Activated gamma-delta T cell treated with Interleukin-2 at 50 U/mL for 16 hours (primary cell): ENCODE data around the gene AOC2.

Experiments
- DNase-seq: peaks from one replicate; pipeline ENCODE4 v3.0.0-alpha.2; 2020

Gene AOC2, protein sequence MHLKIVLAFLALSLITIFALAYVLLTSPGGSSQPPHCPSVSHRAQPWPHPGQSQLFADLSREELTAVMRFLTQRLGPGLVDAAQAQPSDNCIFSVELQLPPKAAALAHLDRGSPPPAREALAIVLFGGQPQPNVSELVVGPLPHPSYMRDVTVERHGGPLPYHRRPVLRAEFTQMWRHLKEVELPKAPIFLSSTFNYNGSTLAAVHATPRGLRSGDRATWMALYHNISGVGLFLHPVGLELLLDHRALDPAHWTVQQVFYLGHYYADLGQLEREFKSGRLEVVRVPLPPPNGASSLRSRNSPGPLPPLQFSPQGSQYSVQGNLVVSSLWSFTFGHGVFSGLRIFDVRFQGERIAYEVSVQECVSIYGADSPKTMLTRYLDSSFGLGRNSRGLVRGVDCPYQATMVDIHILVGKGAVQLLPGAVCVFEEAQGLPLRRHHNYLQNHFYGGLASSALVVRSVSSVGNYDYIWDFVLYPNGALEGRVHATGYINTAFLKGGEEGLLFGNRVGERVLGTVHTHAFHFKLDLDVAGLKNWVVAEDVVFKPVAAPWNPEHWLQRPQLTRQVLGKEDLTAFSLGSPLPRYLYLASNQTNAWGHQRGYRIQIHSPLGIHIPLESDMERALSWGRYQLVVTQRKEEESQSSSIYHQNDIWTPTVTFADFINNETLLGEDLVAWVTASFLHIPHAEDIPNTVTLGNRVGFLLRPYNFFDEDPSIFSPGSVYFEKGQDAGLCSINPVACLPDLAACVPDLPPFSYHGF

DNA sequence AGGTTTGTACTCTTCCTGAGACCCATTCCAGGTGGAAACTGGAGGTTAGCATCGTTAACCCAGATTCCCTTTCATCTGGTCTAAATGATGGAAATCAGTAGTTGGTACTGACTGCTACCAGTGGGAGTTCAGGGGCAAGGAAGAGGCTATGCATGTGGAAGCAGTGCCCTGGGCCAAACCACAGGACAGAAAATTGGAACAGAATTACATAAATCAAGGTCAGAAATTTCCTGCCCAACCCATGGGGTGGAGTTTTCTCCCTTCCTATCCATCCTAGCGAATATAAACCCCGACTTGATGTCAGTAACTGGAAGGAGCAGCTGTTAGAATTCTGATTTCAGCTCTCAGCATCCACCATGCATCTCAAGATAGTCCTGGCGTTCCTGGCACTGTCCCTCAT, at the start of gene AOC2:
AOC2 (plus strand) TSS at position 310 of the 400 bp plus-strand sequence; CDS start at position 357, 47 bp downstream.
- no peak for DNase-seq

DNA sequence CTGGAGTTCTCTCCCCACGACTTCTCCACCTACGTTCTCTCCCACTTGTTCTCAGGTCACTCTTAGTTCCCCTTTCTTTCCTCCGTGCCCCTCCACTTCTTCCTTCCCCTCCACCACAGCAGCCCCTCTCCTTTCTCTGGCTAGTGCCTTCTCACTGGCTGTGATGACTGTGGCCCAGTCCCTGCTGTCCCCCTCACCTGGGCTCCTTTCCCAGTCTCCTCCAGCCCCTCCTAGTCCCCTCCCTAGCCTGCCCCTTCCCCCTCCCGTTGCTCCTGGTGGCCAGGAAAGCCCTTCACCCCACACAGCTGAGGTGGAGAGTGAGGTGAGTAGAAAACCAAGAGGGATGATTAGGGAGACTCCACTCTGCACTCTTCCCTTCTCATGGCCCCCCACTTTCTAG, 49.3 kb upstream of the AOC2 start:
- DNase-seq = no peak

DNA sequence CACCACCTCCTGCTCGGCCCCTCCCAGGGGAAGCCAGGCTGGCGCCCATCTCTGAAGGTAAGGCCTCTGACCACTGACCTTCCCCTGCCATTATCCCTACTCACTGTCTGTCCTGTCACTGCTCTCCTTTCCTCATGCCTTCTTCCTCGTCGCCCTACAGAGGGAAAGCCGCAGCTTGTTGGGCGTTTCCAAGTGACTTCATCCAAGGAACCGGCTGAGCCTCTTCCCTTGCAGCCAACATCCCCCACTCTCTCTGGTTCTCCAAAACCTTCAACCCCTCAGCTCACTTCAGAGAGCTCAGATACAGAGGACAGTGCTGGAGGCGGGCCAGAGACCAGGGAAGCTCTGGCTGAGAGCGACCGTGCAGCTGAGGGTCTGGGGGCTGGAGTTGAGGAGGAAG, 48.9 kb upstream of the AOC2 start:
- DNase-seq = no peak

DNA sequence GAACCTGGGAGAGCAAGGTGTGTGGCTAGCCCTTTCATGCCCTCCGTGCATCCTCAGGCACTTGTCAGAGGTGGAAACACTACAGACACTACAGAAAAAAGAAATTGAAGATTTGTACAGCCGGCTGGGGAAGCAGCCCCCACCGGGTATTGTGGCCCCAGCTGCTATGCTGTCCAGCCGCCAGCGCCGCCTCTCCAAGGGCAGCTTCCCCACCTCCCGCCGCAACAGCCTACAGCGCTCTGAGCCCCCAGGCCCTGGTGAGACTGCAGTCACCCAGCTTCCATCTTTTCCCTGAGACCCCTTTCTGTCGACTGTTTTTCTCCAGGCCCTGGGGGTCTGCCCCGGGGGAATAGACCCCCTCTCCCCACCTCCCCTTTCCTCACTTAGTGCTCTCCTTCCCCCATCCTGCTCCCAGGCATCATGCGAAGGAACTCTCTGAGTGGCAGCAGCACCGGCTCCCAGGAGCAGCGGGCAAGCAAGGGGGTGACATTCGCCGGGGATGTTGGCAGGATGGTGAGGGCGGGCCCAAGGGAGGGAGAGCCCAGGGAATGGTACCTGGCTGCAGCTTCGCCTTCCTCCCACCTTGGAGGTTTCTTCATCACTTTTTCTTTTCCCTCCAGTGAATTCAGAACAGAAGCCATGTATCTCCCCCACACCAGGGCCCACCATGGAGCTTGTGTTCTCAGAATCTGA, 48.2 kb upstream of the AOC2 start:
- no peak for DNase-seq

DNA sequence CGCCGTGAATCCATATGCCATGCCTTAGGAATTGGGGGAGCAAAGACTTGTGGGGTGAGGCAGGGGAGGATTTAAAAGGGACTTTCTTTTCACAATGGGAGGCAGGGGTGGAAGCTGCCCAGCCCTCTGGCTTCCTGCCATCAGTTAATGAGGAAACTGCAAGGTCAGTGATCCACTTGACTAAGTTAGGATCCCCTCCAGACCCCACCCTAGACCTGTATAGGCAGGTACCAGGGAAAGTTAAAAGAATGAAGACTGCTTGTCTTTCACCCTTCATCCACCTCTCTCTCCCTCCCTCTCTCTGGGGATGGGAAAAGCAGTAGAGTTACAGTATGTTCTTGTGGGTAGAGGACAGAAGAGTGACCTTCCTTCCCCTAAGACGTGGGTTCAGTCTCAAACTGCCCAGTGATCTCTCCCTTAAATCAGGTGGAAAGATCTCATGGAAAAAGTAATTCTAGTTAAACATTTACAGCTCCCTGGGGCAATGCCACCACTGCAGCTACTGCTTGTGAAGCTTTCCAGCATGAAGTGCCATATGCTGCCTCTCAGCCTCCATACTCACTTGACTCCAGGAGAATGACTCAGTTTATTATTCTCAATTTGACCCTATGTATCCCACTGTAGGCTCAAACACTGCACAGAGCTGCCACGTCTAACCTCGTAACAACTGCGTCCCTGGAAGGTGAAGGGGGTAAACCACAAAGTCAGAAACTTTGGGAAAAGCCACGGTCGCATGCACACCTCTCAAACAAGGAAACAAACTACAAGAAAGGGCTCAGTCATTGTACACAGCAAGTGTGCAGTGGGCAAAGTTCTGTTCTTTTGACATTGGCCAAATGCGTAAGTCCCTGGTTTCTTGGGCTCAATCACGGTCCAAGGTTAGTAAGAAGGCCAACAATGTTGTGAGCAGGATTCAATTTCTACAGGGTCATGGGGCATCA, 47.0 kb upstream of the AOC2 start:
- DNase-seq = no peak

DNA sequence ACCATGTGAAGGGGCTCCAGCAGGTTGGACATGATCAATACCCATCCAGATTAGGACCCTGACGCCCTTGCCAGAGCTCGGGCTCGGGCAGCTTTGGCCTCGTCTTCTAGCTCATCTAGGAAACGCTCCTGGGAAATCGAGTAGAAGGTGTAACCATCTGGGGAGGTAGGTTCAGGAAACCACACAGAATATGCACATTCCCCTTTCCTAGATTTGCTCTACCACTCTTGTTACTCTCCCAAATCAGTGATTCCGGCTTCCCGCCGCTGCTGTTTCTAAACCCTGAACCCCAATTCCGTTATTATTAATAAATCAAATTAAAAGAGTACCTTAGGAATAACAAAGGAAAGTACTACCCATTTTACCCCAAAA, 46.4 kb upstream of the AOC2 start:
- DNase-seq = no peak

DNA sequence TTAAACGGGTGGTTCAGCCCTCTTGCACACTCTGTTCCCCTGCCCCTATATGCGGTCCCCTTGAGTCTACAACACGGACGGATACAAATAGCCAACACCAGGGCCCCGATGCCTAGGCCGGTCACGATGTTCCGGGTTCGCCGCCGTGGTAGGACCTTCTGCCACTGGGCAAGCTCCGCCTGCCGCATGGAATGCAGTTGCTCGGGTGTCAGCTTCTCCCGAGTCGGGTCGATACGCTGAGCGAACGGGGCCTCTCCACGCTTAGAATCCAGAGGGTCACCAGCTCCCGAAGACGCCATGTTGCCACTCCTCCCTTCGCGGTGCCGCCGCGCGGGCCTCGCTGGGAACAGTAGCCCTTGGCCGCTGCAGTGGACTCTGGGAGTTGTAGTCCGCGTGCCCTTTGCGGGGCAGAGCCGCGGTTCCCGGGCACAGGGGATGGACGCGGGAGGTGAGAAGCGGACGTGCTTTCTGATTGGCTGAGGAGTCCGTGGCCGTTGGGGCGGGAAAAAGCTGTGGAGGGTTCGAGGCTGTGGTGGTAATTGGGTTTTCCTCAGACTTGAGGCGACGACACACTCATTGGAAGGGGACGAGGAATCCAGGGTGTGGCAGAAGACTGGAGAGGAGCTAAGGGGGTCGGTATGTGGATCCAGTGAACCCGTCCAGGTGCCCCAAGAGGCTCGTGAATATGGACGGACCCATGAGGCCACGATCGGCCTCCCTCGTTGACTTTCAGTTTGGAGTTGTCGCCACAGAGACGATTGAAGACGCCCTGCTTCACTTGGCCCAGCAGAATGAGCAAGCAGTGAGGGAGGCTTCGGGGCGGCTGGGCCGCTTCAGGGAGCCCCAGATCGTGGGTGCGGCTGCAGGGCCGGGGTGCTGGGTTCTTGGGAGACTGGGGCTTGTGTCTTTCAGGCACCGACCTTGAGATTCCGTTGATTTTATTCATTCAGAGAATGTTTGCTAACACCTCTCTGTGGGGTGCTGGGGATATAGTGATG, 45.7 kb upstream of the AOC2 start, which contains the start of the genes CNTD1 and COA3:
CNTD1 (plus strand) TSS at position 479 of the 998 bp plus-strand sequence; CDS start at position 686, 207 bp downstream.
COA3 (minus strand) TSS at position 322 of the 998 bp plus-strand sequence; CDS start at position 299, 23 bp downstream.
- DNase-seq = peak; percentile 65

DNA sequence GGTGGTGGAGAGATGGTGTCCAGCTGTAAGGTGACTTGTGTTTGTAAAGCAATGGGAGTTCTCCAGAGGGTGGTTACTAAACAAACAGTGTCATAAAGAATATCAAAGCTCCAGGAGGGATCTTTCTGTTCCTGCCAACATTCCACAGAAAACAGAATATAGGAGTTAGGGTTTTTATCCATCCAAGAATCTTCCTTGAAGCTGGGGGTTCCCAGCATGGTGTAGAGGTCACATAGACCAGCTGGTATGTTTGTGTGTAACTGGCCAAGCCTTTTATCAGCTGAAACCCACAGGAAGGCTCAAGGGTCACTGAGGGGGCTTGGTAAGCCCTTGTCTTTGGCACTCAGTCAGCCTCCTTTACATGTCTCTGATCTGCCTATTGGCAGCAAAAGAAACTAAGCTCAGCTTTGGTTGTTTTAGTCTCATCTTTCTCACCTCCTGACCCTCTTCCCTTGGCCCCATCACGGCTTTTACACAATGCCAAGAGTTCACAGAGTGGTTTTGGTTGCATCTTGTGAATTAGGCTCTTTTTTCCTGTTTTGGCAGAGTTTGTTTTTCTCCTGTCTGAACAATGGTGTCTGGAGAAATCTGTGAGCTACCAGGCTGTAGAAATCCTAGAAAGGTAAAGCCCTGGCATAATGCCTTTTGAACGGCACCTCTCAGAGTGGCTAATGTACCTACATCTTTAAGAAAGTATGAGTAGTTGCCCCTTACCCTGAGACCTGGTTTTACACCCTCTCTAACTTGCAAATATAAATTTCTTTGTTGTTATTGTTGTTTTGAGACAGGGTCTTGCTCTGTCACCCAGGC, 41.1 kb upstream of the AOC2 start:
- no peak for DNase-seq

DNA sequence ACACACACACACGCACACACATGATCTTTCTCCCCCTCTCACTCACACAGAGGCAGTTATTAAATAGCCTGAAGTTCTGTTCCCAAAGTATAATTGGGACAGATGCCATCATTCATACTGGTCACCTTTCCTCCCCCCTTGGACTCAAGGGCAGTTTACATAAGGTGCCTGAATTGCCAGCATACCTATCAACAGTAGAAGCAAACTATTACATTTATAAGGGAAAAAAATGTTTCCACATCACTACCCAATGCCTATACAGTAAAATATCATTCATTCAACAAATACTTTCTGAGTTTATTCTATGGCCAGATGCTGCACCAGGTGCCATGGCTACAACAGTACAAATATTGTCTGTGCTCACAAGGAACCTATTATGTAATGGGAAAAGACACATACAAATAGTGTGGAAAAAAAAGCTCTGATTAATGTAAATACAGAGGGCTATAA, 39.4 kb upstream of the AOC2 start:
- no peak for DNase-seq

DNA sequence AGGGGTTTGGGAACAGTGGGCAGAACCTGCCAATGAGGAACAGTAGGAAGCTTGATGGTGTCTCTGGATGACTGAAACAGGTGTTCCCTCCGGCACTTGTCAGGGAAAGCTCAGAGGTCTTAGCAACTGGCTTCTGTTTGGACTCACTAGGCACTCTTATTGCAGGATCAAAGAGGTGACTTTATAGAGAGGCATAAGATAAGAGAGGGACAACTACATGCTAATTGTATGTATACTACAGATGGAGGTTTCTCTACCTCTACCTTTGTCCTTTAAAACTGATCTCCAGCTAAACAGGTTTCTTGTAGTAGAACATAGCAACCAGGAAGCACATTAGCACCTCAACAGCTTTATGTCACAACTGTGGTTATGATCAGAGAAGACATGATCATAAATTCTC, 38.1 kb upstream of the AOC2 start:
- no peak for DNase-seq

DNA sequence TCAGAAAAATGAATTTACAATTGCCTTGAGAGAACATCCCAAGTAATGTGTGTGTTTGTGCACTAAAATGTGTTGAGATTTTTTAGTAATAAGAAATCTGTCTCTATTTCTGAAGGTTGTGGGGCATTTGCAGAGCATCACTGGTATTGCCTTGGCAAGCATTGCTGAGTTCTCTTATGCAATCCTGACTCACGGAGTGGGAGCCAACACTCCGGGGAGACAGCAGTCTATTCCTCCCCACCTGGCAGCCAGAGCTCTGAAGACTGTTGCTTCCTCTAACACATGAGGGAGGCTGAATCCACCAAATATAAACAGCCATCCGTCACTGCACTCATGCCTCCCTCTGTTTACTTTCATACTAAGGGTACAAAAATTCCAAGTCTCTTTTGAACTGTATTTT, 35.1 kb upstream of the AOC2 start:
- no peak for DNase-seq

DNA sequence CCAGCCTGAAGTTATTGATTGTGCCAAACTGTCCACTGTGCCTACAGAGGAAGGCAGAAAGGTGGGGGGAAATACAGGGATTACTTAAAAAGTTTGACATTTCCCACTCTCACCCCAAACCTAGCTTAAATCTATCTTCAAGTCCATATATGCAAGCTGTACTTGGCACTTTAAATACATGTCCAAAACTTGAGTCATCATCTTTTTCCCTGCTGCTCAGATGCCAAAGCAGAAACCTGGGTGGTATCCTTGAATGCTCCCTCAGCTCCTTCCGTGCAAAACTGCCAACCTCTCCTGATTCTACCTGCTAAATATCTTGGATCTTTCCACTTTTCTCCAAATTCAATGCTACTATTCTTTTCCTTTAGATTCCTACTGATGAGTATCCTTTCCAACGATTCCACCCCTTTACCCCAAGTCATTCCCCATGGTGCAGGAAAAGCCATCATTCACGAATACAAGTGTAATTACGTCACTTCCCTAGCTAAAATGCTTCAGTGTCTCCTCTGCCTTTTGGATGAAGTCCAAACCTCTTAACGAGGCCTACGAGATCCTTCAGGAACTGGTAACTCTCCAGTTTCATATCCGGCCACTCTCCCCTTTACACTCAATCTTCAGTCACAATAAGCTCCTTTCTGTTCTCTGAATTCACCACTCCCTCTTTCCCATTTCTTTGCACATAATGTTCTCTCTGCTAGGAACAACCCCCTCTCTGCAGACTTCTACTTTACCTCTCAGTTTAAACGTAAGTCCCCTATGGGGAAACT, 29.6 kb upstream of the AOC2 start:
- DNase-seq = no peak

DNA sequence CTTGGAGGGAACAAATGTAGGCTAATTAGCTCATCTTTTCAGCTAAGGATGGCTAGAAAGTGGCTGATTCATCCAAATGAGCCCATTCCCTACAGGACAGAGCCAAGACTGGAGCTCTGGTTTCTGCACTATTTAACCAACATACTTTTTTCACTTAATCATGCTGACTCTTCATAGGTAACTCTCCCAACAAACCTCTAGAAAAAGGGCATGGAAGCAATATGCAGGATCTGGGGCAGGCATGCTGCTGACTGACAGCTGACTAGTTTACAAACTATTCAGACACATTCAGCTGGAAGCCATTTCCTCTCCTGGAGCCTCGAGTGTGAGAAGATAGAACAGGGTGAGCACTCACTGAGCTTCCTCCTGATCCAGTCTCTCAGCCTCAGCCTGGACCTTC, 26.5 kb upstream of the AOC2 start:
- DNase-seq = no peak

DNA sequence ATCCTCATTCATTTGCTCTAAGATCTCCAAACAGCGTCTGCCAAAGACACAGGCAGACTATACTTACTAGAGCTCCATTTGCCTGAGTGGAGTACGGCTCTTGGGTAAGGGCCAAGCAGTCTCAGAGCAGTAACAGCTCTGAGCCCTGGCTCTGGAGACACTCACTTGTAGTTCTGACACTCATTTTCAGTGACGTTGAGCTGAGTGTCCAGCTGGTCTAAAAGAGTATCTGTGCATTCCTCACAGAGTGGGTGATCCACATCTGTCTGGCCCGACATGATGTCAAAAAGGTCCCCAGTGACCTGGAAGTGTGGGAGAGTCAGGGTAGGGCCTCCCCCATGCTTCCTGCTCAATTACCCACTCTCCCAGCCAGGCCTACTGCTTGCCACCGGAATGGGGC, 26.0 kb upstream of the AOC2 start:
- DNase-seq = no peak

DNA sequence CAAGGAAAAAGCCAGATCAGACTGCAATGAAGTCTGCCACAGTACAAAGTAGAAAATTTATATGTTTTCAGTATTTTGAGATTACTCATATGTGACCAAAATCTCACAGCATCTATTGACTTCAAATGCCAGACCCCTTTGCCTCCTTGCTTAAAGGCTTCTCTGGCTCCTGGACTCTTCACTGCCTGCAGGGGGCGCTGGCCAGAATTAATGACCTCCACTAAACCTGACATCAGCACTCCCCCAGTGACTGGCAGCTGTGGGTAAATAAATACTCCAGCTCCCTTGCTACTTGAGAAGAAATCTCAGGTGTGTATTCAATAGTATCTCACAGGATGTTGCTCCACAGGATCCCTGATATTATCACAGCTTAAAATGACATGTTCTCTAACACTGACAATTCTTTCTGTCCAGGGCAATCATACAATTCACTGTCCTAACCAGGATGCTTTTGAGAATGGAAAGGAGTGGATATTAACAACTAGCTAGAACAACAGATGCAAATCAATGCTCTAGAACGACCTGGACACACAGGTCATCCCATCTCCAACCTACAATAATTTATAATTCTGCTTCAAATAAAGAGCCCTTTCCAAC, 24.3 kb upstream of the AOC2 start:
- DNase-seq = peak; percentile 53

DNA sequence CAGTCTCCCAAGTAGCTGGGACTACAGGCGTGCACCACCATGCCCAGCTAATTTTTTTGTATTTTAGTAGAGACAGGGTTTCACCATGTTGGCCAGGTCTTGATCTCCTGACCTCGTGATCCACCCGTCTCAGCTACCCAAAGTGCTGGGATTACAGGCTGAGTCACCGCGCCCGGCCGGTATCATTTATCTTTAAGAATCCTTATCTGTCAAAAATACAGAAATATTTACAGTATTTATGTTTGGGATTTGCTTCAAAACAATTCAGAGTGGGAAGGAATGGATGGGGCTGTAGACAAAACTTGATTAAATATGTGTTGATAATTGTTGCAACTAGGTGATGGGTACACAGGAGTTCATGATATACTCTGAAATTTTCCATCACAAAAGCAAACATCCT, 23.2 kb upstream of the AOC2 start:
- DNase-seq = no peak

DNA sequence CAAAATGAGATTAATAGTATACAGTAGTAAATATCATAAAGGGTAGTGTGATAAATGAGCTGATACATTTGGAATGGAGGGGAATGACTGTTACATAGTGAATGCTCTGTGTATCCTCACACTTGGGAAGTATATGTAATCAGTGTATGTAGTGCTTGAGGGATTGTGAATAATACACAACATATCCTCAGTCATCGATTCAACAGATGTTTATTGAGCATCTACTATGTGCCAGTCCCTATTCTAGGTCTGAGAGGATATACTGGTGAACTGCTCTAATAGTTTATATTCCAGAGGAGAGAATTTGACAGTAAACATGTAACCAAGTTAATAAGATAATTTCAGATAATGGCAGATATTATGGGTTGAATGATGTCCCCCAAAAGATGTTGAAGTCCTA, 16.9 kb upstream of the AOC2 start:
- DNase-seq = no peak

DNA sequence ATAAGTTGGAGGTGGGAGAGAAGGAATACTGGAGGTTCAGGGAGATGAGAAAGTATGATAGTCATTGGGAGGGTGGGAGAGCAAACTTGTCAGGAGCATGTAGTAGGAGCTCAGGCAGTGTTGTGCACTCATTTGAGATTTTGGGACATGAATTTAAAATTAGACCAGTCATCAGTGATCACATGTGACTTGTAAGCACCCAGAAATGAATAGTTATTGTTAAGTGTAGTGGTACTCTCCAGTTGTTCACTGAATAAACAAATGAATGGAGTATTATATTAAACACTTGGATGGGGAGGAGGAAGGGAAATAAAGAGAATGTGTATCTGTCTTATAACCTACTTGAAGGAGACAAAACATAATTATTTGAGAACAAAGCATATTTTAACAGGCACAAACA, 13.4 kb upstream of the AOC2 start:
- DNase-seq = no peak
